A673 (cell line): ENCODE measurements around the gene LRRC47. TPM values are rescaled to one million over a fixed set of nuclear protein-coding genes. Genes with fewer than 3 reads are reported as not detected.
"Not testable (repeated sequence)": the region's sequence is repeated elsewhere in the genome, so short reads cannot be mapped to it uniquely, and the experiment has no call there.

Source experiments
- BruUV-seq: library from RNA; stranded (reverse); fragments of 400-500 nt; replicated peaks from 2 replicates; lab custom pipeline; 2021; lab: Mats Ljungman, UMichigan
- CTCF ChIA-PET: fragments of 300-600 bp; sonication (Branson Sonifier 250); formaldehyde crosslinking; loops from one replicate; lab custom pipeline; 2022; ENCODE audit warnings: antibody characterized with exemption; lab: Charles Lee
- POLR2A ChIA-PET: fragments of 300-600 bp; sonication (Branson Sonifier 250); formaldehyde crosslinking; loops from one replicate; lab custom pipeline; 2022; ENCODE audit warnings: antibody characterized with exemption; ENCODE audit not compliant: low non-redundant PET; lab: Charles Lee
- DNase-seq: peaks from one replicate; pipeline ENCODE4 v3.0.0-alpha.2; 2015; ENCODE audit warnings: low spot score
- H3K27ac ChIP-seq: fragments of 200-600 bp; sonication (generic); 2 replicates; pipeline ENCODE4 v1.5.1; 2016; ENCODE audit warnings: mixed run types, low read depth, mild to moderate bottlenecking, mixed read lengths, antibody characterized with exemption, low read length; ENCODE audit not compliant: poor library complexity, severe bottlenecking
- H3K27me3 ChIP-seq: fragments of 200-600 bp; sonication (generic); replicated peaks from 2 replicates; pipeline ENCODE4 v1.6.1; 2017; ENCODE audit warnings: mixed run types, low read depth, mild to moderate bottlenecking, mixed read lengths, antibody characterized with exemption, low read length; ENCODE audit not compliant: insufficient read depth, poor library complexity
- H3K36me3 ChIP-seq: fragments of 200-600 bp; sonication (generic); 2 replicates; pipeline ENCODE4 v1.6.1; 2016; ENCODE audit warnings: mixed run types, mild to moderate bottlenecking, mixed read lengths, antibody characterized with exemption, low read length; ENCODE audit not compliant: insufficient read depth, poor library complexity, severe bottlenecking
- H3K4me1 ChIP-seq: fragments of 200-600 bp; sonication (generic); 2 replicates; pipeline ENCODE4 v1.6.1; 2017; ENCODE audit warnings: mixed run types, mild to moderate bottlenecking, mixed read lengths, antibody characterized with exemption, low read length; ENCODE audit not compliant: insufficient read depth, poor library complexity, severe bottlenecking
- H3K4me3 ChIP-seq: fragments of 200-600 bp; sonication (generic); 2 replicates; pipeline ENCODE4 v1.5.1; 2016; ENCODE audit warnings: low read depth, mixed run types, mild to moderate bottlenecking, mixed read lengths, low read length; ENCODE audit not compliant: poor library complexity, severe bottlenecking
- H3K9me3 ChIP-seq: fragments of 200-600 bp; sonication (generic); 2 replicates; pipeline ENCODE4 v1.6.1; 2016; ENCODE audit warnings: mixed run types, low read depth, mild to moderate bottlenecking, mixed read lengths, antibody characterized with exemption, low read length; ENCODE audit not compliant: poor library complexity, severe bottlenecking
- EZH2 ChIP-seq: fragments of 200-600 bp; sonication (generic); IDR thresholded peaks from 2 replicates; pipeline ENCODE4 v1.6.1; 2017; ENCODE audit warnings: borderline replicate concordance, low read depth, mild to moderate bottlenecking, mixed read lengths, antibody characterized with exemption, low read length; ENCODE audit not compliant: poor library complexity, severe bottlenecking
- intact Hi-C: fragments of 100-400 bp; cut with micrococcal nuclease; formaldehyde crosslinking; loops from one replicate; pipeline ENCODE4 v1.10.0; 2022; ENCODE audit not compliant: unreplicated experiment
- total RNA-seq: library from RNA; stranded (reverse); gene quantifications from 2 replicates; pipeline ENCODE4 v1.2.3, GENCODE V29; 2021
- TF ChIP-seq, protein P1 (sequence below): fragments of 300-800, 200-600 bp; sonication (generic); conservative IDR thresholded peaks from 2 replicates; pipeline ENCODE4 v1.5.1; 2017; ENCODE audit warnings: low read depth, mild to moderate bottlenecking, antibody characterized with exemption, low read length, moderate library complexity, mixed read lengths

LRRC47 gene
- total RNA-seq, 1 experiment from 2014 or later = 86.7 TPM

DNA sequence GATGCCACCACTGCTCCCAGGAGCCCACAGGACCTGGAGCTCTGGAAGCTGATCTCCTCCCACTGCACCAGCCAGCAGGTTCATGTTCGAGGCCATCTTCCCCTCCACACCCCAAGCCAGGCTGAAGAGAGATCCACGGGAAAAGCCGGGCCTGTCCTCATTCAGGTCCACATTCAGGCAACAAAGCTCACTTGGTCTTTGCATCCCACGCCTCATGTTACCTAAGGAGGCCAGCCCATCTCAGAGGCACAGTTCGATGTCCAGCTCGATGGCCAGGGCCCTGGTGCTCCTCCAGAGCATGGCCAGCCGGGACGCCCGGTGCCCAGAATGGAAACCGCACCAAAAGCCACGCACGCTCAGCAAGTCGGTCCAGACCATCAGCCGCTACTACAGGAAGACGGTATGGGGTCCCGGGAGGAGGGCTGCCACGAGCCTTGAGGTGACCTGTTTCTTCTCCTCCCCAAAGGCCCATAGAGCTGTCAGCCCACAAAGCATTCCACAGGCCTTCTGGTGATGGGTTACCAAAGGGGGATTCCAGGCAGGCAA, 43.8 kb downstream of the LRRC47 start, which contains the start of gene CCDC27:
TSS of gene CCDC27 (plus strand) at position 51 of the 546 bp plus-strand sequence. CDS start at position 83, 32 bp downstream.
- H3K4me1 ChIP-seq = peaks cover 5% of the 10 kb centered on the region
- DNase-seq = no peak
- H3K9me3 ChIP-seq = no peaks in the 10 kb centered on the region
- CTCF ChIA-PET = no interaction called here
- TF ChIP-seq, protein P1, sequence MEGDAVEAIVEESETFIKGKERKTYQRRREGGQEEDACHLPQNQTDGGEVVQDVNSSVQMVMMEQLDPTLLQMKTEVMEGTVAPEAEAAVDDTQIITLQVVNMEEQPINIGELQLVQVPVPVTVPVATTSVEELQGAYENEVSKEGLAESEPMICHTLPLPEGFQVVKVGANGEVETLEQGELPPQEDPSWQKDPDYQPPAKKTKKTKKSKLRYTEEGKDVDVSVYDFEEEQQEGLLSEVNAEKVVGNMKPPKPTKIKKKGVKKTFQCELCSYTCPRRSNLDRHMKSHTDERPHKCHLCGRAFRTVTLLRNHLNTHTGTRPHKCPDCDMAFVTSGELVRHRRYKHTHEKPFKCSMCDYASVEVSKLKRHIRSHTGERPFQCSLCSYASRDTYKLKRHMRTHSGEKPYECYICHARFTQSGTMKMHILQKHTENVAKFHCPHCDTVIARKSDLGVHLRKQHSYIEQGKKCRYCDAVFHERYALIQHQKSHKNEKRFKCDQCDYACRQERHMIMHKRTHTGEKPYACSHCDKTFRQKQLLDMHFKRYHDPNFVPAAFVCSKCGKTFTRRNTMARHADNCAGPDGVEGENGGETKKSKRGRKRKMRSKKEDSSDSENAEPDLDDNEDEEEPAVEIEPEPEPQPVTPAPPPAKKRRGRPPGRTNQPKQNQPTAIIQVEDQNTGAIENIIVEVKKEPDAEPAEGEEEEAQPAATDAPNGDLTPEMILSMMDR = no peak
- no peak for TF ChIP-seq EZH2
- no peak within 1 kb of the TSS for H3K4me3 ChIP-seq
- H3K27me3 ChIP-seq = no peaks in the 10 kb centered on the region
- H3K27ac ChIP-seq = no peak within 1 kb of the TSS
- POLR2A ChIA-PET = no interaction called here
- no peaks in the 10 kb centered on the region for H3K36me3 ChIP-seq
- intact Hi-C loops = no loop called here
- no TSS peak for BruUV-seq

DNA sequence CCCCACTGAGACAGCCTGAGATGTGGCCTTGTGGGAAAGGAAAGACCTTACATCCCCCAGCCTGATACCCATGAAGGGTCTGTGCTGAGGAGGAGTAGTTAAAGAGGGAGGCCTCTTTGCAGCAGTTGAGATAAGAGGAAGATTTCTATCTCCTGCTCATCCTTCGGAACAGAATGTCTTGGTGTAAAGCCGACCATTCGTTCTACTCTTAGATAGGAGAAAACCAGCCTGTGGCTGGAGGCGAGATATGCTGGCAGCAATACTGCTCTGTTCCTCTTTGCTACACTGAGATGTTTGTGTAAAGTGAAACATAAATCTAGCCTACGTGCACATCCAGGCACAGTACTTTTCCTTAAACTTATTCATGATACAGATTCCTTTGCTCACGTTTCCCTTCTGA, 45.6 kb downstream of the LRRC47 start:
- no peak for DNase-seq
- intact Hi-C loops = no loop called here
- no TSS peak for BruUV-seq
- Histone ChIP-seq H3K36me3 (no peaks in the 10 kb centered on the region), H3K9me3 (no peaks in the 10 kb centered on the region), H3K27me3 (no peaks in the 10 kb centered on the region), H3K4me1 (peaks cover 11% of the 10 kb centered on the region), H3K4me3 (no peak overlapping the region), H3K27ac (no peak overlapping the region)
- ChIA-PET CTCF (no interaction called here), POLR2A (no interaction called here)
- TF ChIP-seq, protein P1 = no peak
- TF ChIP-seq EZH2 = no peak

DNA sequence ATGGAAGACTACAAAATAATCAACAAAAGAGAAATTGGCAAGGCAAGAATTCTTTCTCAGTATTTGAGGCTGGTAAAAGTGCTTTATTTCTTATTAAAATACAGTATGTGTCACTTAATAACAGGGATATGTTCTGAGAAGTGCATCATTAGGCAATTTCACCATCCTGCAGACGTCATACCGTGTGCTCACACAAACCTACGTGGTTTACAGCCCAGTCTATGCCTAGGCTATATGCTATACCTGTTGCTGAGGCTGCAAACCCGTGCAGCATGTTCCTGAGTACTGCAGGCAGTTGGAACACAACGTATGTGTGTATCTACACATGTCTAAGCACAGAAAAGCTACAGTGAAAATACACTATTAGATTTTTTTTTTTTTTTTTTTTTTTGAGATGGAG, 46.8 kb downstream of the LRRC47 start:
- H3K9me3 ChIP-seq = no peaks in the 10 kb centered on the region
- H3K27me3 ChIP-seq = no peaks in the 10 kb centered on the region
- TF ChIP-seq EZH2 = no peak
- TF ChIP-seq, protein P1 = no peak
- DNase-seq = no peak
- intact Hi-C loops = no loop called here
- H3K27ac ChIP-seq = no peak overlapping the region
- peaks cover 11% of the 10 kb centered on the region for H3K4me1 ChIP-seq
- CTCF ChIA-PET = no interaction called here
- POLR2A ChIA-PET = no interaction called here
- BruUV-seq = no TSS peak
- H3K4me3 ChIP-seq = no peak overlapping the region
- no peaks in the 10 kb centered on the region for H3K36me3 ChIP-seq

DNA sequence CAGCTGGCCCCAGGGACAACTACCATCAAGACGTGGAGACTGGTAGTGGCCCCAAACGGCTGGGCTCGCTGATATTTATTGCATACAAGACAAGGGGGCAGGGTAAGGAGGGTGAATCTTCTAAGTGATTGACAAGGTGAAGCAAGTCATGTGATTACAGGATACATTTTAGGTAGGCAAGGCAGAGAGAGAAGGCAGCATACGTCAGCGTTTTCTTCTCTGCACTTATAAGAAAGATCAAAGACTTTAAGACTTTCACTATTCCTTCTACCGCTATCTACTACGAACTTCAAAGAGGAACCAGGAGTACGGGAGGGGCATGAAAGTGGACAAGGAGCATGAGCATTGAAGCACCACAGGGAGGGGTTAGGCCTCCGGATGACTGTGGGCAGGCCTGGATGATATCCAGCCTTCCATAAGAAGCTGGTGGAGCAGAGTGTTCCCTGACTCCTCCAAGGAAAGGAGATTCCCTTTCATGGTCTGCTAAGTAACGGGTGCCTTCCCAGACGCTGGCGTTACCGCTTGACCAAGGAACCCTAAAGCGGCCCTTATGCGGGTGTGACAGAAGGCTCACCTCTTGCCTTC, 47.9 kb downstream of the LRRC47 start:
- POLR2A ChIA-PET, H3K9me3 ChIP-seq, BruUV-seq, H3K36me3 ChIP-seq, DNase-seq, intact Hi-C loops, CTCF ChIA-PET, H3K27ac ChIP-seq, H3K4me3 ChIP-seq, H3K27me3 ChIP-seq: not testable (repeated sequence)
- peaks cover 11% of the 10 kb centered on the region for H3K4me1 ChIP-seq
